ENCODE measurements around the gene TCEA3. TPM values are rescaled to one million over a fixed set of nuclear protein-coding genes. Genes with fewer than 3 reads are reported as not detected.

Gene TCEA3
- total and polyA plus RNA-seq, 2 experiments from 2014 or later, result not detected

DNA sequence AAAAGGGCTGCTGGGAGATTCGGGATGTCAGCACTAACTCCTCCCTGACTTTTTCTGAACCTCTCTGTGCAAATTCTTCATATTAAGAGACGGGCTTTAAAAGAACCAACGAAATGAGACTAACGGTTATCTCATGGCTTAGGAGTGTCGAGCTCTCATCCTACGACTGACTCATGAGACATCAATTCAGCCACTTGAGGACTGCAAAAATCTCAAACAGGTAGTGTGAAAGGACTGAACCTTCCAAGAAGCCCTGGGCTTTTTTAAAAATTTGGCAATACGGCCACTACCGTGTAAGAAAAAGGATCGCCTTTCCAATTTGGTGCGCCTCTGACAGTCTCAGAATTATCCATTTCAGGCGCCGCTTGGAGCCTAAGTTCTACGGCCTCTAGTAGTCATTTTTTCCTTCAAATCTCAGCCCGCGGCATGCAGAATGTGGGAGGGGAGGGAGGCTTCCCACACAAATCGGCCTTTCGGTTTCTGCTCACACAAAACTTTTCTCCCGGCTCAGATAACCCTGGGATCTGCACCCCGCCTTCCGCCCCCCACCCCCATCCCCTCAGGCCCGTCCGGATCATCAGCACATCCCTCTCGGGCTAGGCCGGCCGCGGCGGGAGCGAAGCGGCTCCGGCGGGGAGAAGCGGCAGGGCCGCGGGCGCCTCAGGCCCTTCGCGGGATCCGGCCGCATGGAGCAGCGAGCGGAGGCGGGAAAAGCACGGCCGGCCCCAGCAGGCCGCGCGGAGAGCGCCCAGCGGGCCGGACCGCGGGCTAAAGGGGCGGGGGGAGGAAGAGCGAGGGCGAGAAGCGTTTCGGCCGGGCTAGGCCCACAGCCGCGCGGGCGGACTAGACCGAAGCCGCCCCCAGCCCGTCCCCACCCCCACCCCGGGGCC, 81.1 kb downstream of the TCEA3 start:
- peak overlapping the region; percentile 93 for H3K4me2 ChIP-seq
- H4K20me1 ChIP-seq (replicated peaks; ENCODE audit: insufficient read depth), result peaks cover 48% of the 10 kb centered on the region
- peaks cover 36% of the 10 kb centered on the region for H3K27me3 ChIP-seq (ENCODE audit: insufficient read depth)
- H3K27ac Mint-ChIP-seq, result peak overlapping the region; percentile 96
- H3K27ac ChIP-seq (ENCODE audit: low read depth), result peak overlapping the region; percentile 89
- ATAC-seq (peak; percentile 54), DNase-seq (ENCODE audit: low spot score) (peak; percentile 57)
- peaks cover 52% of the 10 kb centered on the region for H3K79me2 ChIP-seq (replicated peaks; ENCODE audit: insufficient read depth)
- H3K36me3 ChIP-seq (ENCODE audit: insufficient read depth), result peaks cover 5% of the 10 kb centered on the region
- no peak overlapping the region for H2AFZ ChIP-seq
- peak overlapping the region; percentile 95 for H3K4me3 Mint-ChIP-seq
- peaks cover 5% of the 10 kb centered on the region; the same call in 1 of the 2 replicates for H3F3A ChIP-seq (replicated peaks; ENCODE audit: low read depth)
- no peaks in the 10 kb centered on the region for H3K9me2 ChIP-seq (ENCODE audit: insufficient read depth)
- H3K9me3 Mint-ChIP-seq, result no peaks in the 10 kb centered on the region; the same call in 2 of the 3 replicates
- peaks cover 34% of the 10 kb centered on the region for H3K4me1 Mint-ChIP-seq
- peak overlapping the region; percentile 88 for H3K4me3 ChIP-seq
- peaks cover 37% of the 10 kb centered on the region for H3K27me3 Mint-ChIP-seq (ENCODE audit: insufficient read depth, low read depth, poor library complexity)
- no peak; the same call in 1 of the 2 replicates for TF ChIP-seq POLR2AphosphoS5 (IDR thresholded peaks at IDR 0.05; ENCODE audit: low read depth)
- no peak for TF ChIP-seq STAT1 (IDR thresholded peaks at IDR 0.05; ENCODE audit: unreplicated experiment)
- TF ChIP-seq EZH2phosphoT487 (IDR thresholded peaks at IDR 0.05; ENCODE audit: unreplicated experiment), result no peak
- TF ChIP-seq, protein P1, sequence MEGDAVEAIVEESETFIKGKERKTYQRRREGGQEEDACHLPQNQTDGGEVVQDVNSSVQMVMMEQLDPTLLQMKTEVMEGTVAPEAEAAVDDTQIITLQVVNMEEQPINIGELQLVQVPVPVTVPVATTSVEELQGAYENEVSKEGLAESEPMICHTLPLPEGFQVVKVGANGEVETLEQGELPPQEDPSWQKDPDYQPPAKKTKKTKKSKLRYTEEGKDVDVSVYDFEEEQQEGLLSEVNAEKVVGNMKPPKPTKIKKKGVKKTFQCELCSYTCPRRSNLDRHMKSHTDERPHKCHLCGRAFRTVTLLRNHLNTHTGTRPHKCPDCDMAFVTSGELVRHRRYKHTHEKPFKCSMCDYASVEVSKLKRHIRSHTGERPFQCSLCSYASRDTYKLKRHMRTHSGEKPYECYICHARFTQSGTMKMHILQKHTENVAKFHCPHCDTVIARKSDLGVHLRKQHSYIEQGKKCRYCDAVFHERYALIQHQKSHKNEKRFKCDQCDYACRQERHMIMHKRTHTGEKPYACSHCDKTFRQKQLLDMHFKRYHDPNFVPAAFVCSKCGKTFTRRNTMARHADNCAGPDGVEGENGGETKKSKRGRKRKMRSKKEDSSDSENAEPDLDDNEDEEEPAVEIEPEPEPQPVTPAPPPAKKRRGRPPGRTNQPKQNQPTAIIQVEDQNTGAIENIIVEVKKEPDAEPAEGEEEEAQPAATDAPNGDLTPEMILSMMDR (conservative IDR thresholded peaks at IDR 0.05; ENCODE audit: low read depth in 2 of 2), result no peak
- TF ChIP-seq, protein P2, sequence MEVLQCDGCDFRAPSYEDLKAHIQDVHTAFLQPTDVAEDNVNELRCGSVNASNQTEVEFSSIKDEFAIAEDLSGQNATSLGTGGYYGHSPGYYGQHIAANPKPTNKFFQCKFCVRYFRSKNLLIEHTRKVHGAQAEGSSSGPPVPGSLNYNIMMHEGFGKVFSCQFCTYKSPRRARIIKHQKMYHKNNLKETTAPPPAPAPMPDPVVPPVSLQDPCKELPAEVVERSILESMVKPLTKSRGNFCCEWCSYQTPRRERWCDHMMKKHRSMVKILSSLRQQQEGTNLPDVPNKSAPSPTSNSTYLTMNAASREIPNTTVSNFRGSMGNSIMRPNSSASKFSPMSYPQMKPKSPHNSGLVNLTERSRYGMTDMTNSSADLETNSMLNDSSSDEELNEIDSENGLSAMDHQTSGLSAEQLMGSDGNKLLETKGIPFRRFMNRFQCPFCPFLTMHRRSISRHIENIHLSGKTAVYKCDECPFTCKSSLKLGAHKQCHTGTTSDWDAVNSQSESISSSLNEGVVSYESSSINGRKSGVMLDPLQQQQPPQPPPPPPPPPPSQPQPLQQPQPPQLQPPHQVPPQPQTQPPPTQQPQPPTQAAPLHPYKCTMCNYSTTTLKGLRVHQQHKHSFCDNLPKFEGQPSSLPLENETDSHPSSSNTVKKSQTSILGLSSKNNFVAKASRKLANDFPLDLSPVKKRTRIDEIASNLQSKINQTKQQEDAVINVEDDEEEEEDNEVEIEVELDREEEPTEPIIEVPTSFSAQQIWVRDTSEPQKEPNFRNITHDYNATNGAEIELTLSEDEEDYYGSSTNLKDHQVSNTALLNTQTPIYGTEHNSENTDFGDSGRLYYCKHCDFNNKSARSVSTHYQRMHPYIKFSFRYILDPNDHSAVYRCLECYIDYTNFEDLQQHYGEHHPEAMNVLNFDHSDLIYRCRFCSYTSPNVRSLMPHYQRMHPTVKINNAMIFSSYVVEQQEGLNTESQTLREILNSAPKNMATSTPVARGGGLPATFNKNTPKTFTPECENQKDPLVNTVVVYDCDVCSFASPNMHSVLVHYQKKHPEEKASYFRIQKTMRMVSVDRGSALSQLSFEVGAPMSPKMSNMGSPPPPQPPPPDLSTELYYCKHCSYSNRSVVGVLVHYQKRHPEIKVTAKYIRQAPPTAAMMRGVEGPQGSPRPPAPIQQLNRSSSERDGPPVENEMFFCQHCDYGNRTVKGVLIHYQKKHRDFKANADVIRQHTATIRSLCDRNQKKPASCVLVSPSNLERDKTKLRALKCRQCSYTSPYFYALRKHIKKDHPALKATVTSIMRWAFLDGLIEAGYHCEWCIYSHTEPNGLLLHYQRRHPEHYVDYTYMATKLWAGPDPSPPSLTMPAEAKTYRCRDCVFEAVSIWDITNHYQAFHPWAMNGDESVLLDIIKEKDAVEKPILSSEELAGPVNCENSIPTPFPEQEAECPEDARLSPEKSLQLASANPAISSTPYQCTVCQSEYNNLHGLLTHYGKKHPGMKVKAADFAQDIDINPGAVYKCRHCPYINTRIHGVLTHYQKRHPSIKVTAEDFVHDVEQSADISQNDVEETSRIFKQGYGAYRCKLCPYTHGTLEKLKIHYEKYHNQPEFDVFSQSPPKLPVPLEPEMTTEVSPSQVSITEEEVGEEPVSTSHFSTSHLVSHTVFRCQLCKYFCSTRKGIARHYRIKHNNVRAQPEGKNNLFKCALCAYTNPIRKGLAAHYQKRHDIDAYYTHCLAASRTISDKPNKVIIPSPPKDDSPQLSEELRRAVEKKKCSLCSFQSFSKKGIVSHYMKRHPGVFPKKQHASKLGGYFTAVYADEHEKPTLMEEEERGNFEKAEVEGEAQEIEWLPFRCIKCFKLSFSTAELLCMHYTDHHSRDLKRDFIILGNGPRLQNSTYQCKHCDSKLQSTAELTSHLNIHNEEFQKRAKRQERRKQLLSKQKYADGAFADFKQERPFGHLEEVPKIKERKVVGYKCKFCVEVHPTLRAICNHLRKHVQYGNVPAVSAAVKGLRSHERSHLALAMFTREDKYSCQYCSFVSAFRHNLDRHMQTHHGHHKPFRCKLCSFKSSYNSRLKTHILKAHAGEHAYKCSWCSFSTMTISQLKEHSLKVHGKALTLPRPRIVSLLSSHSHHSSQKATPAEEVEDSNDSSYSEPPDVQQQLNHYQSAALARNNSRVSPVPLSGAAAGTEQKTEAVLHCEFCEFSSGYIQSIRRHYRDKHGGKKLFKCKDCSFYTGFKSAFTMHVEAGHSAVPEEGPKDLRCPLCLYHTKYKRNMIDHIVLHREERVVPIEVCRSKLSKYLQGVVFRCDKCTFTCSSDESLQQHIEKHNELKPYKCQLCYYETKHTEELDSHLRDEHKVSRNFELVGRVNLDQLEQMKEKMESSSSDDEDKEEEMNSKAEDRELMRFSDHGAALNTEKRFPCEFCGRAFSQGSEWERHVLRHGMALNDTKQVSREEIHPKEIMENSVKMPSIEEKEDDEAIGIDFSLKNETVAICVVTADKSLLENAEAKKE (CRISPR knock-in tag; IDR thresholded peaks at IDR 0.05), result no peak
- TF ChIP-seq ZNF331 (CRISPR knock-in tag; IDR thresholded peaks at IDR 0.05; ENCODE audit: low read depth), result no peak
- TF ChIP-seq CREB1 (CRISPR knock-in tag; IDR thresholded peaks at IDR 0.05; ENCODE audit: low read depth), result no peak
- TF ChIP-seq ZNF114 (CRISPR knock-in tag; IDR thresholded peaks at IDR 0.05), result no peak
- TF ChIP-seq, protein P3, sequence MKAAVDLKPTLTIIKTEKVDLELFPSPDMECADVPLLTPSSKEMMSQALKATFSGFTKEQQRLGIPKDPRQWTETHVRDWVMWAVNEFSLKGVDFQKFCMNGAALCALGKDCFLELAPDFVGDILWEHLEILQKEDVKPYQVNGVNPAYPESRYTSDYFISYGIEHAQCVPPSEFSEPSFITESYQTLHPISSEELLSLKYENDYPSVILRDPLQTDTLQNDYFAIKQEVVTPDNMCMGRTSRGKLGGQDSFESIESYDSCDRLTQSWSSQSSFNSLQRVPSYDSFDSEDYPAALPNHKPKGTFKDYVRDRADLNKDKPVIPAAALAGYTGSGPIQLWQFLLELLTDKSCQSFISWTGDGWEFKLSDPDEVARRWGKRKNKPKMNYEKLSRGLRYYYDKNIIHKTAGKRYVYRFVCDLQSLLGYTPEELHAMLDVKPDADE (IDR thresholded peaks at IDR 0.05), result no peak
- no peak for TF ChIP-seq JUNB (IDR thresholded peaks at IDR 0.05; ENCODE audit: unreplicated experiment)
- no peak for TF ChIP-seq EZH2 (IDR thresholded peaks at IDR 0.05; ENCODE audit: low read depth, unreplicated experiment)
- TF ChIP-seq NANOG (IDR thresholded peaks at IDR 0.05; ENCODE audit: borderline replicate concordance), result no peak
- TF ChIP-seq, protein P4, sequence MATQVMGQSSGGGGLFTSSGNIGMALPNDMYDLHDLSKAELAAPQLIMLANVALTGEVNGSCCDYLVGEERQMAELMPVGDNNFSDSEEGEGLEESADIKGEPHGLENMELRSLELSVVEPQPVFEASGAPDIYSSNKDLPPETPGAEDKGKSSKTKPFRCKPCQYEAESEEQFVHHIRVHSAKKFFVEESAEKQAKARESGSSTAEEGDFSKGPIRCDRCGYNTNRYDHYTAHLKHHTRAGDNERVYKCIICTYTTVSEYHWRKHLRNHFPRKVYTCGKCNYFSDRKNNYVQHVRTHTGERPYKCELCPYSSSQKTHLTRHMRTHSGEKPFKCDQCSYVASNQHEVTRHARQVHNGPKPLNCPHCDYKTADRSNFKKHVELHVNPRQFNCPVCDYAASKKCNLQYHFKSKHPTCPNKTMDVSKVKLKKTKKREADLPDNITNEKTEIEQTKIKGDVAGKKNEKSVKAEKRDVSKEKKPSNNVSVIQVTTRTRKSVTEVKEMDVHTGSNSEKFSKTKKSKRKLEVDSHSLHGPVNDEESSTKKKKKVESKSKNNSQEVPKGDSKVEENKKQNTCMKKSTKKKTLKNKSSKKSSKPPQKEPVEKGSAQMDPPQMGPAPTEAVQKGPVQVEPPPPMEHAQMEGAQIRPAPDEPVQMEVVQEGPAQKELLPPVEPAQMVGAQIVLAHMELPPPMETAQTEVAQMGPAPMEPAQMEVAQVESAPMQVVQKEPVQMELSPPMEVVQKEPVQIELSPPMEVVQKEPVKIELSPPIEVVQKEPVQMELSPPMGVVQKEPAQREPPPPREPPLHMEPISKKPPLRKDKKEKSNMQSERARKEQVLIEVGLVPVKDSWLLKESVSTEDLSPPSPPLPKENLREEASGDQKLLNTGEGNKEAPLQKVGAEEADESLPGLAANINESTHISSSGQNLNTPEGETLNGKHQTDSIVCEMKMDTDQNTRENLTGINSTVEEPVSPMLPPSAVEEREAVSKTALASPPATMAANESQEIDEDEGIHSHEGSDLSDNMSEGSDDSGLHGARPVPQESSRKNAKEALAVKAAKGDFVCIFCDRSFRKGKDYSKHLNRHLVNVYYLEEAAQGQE (IDR thresholded peaks at IDR 0.05; ENCODE audit: unreplicated experiment), result no peak
- H3K4me1 ChIP-seq (ENCODE audit: insufficient read depth), result peaks cover 36% of the 10 kb centered on the region
- peaks cover 4% of the 10 kb centered on the region; the same call in 2 of the 3 replicates for H3K36me3 Mint-ChIP-seq (ENCODE audit: low read depth)
